Iris pigment epithelial cell (primary cell): ENCODE measurements around the gene PDAP1.
"Not testable (repeated sequence)": the region's sequence is repeated elsewhere in the genome, so short reads cannot be mapped to it uniquely, and the experiment has no call there.

Source experiments
- DNase-seq: peaks from one replicate; pipeline ENCODE4 v3.0.0-alpha.2; 2011; ENCODE audit warnings: low read depth

PDAP1 gene

GRCh38 chr7:99375070-99375807 lies 33.2 kb downstream of the PDAP1 start:
- peak; percentile 80 for DNase-seq

- DNase-seq, result peak; percentile 81
Measured at GRCh38 chr7:99374111-99375064, 34.0 kb downstream of the PDAP1 start, which contains the start of gene ARPC1B. TSS of gene ARPC1B (plus strand) at chr7:99374730. CDS start at chr7:99385715, 10,985 bp downstream.

GRCh38 chr7:99373091-99374066 lies 35.0 kb downstream of the PDAP1 start:
- no peak for DNase-seq

- DNase-seq, result peak; percentile 79
Measured at GRCh38 chr7:99372275-99373090, 35.9 kb downstream of the PDAP1 start.

GRCh38 chr7:99371376-99371920 lies 36.9 kb downstream of the PDAP1 start:
- no peak for DNase-seq

- DNase-seq, result no peak
Measured at GRCh38 chr7:99369767-99370391, 38.5 kb downstream of the PDAP1 start.

GRCh38 chr7:99368750-99369389 lies 39.5 kb downstream of the PDAP1 start:
- no peak for DNase-seq

- DNase-seq, result no peak
Measured at GRCh38 chr7:99366646-99367045, 41.8 kb downstream of the PDAP1 start.

- DNase-seq, result no peak
Measured at GRCh38 chr7:99365318-99366141, 42.9 kb downstream of the PDAP1 start.

- DNase-seq, result no peak
Measured at GRCh38 chr7:99363286-99363685, 45.1 kb downstream of the PDAP1 start.

- peak; percentile 93 for DNase-seq
Measured at GRCh38 chr7:99362801-99363200, 45.6 kb downstream of the PDAP1 start.

- no peak for DNase-seq
Measured at GRCh38 chr7:99359465-99360154, 48.8 kb downstream of the PDAP1 start.

GRCh38 chr7:99358521-99358920 lies 49.9 kb downstream of the PDAP1 start:
- not testable (repeated sequence) for DNase-seq

GRCh38 chr7:99357701-99358490 lies 50.5 kb downstream of the PDAP1 start:
- no peak for DNase-seq

GRCh38 chr7:99355098-99355497 lies 53.3 kb downstream of the PDAP1 start:
- no peak for DNase-seq

- no peak for DNase-seq
Measured at GRCh38 chr7:99352247-99352646, 56.1 kb downstream of the PDAP1 start.

- DNase-seq, result not testable (repeated sequence)
Measured at GRCh38 chr7:99350641-99351040, 57.8 kb downstream of the PDAP1 start.
